ENCODE data around the gene SLC1A4.

The SLC1A4 gene

DNA sequence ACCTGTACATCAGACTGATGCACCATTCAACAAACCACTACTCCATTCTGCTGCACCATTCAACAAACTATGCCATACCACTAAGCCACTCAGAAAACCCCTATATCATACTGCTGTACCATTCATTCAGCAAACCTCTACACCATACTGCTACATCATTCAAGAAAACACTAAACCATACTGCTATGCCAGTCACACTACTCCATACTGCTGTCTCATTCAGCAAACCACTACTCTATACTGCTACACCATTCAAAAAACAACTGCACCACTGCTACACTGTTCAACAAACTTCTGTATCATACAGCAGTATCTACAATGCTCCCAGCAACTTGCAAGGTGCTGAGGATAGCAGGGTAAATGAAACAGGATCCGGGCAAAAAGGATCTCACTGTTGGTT is 12.9 kb upstream of the SLC1A4 start:
- FAIRE-seq = no peak
- DNase-seq (ENCODE audit: insufficient read length, low spot score) = no peak
- TF ChIP-seq, protein P1, sequence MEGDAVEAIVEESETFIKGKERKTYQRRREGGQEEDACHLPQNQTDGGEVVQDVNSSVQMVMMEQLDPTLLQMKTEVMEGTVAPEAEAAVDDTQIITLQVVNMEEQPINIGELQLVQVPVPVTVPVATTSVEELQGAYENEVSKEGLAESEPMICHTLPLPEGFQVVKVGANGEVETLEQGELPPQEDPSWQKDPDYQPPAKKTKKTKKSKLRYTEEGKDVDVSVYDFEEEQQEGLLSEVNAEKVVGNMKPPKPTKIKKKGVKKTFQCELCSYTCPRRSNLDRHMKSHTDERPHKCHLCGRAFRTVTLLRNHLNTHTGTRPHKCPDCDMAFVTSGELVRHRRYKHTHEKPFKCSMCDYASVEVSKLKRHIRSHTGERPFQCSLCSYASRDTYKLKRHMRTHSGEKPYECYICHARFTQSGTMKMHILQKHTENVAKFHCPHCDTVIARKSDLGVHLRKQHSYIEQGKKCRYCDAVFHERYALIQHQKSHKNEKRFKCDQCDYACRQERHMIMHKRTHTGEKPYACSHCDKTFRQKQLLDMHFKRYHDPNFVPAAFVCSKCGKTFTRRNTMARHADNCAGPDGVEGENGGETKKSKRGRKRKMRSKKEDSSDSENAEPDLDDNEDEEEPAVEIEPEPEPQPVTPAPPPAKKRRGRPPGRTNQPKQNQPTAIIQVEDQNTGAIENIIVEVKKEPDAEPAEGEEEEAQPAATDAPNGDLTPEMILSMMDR (IDR thresholded peaks at IDR 0.05; ENCODE audit: insufficient read depth, missing control alignments) = no peak

DNA sequence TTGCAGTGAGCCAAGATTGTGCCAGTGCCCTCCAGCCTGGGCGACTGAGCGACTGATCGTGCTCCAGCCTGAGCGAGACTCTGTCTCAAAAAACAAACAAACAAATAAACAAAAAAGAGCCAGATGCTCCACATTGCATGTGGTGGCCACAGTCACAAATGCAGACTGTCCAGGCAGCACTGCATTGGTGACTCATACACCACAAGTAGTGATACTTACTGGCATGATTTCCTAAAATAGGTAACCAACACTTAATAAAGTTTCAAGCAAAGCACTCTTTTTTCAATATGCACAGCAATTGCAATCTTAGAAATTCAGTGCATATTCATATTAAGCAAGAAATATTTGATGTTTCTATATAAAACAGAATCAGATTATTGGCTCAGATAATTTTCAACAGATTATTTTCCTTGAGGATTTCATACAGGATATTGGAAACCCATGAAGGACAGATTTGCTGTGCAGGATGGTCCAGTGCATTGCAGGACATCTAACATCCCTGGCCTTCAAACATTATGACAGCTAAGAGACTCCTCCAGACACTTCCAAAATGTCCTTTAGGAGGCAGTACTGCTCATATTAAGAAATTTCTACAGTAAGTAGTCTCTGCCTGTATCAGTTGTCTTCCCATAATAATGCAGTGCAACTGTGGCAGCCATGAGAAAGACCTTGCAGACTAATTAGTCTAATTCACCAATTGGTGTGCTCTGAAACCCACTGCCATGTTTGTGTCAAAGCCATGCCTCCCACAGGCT is 10.5 kb upstream of the SLC1A4 start:
- DNase-seq (ENCODE audit: insufficient read length, low spot score) (no peak), FAIRE-seq (no peak)
- TF ChIP-seq, protein P1 (IDR thresholded peaks at IDR 0.05; ENCODE audit: insufficient read depth, missing control alignments) = no peak

DNA sequence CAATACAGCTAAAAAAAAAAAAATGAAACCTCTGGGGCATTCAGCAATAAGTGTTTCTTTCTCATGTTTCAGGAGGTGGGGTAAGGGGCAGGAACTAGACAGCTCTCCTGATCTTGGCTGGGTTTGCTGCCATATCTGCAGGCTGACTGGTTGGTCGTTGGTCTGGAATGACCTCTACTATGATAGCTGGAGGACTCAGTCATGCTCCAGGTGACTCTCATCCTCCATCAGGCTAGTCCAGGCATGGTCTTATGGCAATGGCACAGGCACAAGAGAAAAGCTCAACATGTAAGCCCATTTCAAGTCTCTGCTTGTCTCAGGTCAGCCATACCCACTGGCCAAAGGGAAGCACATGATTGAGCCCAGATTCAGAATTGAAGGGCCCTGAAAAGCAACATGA is 9.5 kb upstream of the SLC1A4 start:
- FAIRE-seq (no peak), DNase-seq (ENCODE audit: insufficient read length, low spot score) (no peak)
- TF ChIP-seq, protein P1 (IDR thresholded peaks at IDR 0.05; ENCODE audit: insufficient read depth, missing control alignments) = no peak

DNA sequence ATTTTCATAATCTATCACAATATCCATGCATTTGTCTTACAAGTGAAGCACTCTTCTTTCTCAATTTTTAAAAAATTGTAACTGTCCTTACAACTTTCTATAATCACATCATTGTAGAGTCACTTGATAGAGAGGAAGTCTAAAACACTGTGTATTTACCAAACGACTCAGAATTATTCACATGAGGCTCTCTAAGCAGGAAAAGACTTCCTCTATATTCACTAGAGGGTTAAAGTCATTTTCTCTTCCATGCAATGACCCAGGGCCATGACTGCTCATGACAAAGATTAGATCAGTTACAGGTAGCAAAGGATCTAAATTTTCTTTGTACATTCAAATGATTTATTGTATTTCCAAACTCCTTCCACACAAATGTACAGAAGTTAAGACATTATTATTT is 9.0 kb upstream of the SLC1A4 start:
- TF ChIP-seq, protein P1 (IDR thresholded peaks at IDR 0.05; ENCODE audit: insufficient read depth, missing control alignments) = no peak
- DNase-seq (ENCODE audit: insufficient read length, low spot score) = no peak
- no peak for FAIRE-seq

DNA sequence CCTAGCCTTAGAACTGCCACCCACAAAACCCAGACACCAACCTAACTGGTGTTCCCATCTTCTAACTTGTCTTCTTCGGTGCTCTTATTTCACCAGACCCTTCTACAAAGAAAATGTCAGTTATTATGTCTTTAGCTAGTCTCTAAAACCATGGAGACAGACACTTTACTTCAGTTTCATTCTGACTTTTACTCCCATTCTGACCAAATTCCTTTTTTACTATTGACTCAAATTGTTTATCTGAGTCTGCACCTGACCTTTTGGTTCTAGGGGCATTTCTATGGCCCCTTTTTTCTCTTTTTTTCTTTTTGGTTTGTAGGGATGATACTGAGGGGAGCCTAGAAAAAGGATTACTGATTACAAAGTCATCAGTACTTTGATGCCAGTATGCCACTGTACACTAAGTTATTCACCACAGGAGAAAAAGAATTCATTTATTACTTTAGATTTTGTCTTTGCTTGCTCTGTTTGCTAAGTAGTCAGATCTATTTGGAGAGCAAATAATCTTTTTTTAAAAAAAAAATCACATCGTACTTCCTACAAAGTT is 6.8 kb upstream of the SLC1A4 start:
- DNase-seq (ENCODE audit: insufficient read length, low spot score) (no peak), FAIRE-seq (no peak)
- TF ChIP-seq, protein P1 (IDR thresholded peaks at IDR 0.05; ENCODE audit: insufficient read depth, missing control alignments) = no peak

DNA sequence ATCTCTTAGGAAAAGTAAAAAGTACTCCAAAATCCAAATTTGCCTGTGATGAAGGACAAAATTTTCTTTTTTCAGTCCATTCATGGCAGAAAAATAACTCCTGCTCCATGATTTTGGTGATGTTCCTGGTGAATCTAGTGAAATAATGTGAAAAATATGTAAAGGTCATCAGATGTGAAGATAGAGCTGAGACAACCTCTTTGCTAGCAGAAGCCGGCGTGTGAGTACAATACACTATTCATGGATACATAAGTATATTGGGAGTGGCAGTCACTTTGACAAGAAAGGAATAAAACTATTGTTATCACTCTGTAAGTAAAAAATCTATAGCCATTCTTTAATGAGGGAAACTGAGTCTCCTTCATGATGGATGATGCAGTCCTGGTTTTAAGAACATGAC is 6.3 kb upstream of the SLC1A4 start:
- TF ChIP-seq, protein P1 (IDR thresholded peaks at IDR 0.05; ENCODE audit: insufficient read depth, missing control alignments) = no peak
- FAIRE-seq = no peak
- no peak for DNase-seq (ENCODE audit: insufficient read length, low spot score)

DNA sequence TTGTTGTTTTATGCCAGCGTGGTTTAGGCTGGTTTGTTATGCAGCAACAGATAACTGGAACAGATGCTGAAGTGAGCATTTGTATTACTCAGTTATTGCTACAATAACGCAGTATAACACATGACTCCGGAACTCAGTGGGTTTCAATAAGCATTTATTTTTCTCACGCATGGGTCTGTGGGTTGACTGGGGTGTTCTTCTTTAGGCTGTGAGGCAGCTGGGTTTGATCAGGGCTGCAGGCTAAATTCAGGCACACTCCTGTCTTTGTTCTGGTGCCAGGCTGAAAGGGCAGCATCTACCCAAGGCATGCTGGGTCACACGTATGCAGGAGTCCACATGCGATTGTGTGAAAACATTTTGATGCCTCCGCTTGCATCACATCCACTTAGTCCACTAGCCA is 3.8 kb upstream of the SLC1A4 start:
- TF ChIP-seq, protein P1 (IDR thresholded peaks at IDR 0.05; ENCODE audit: insufficient read depth, missing control alignments) = no peak
- FAIRE-seq (no peak), DNase-seq (ENCODE audit: insufficient read length, low spot score) (no peak)
